Fibroblast of lung (primary cell): Measurements from ENCODE around the gene DEPDC7. TPM values are rescaled to one million over a fixed set of nuclear protein-coding genes. Genes with fewer than 3 reads are reported as not detected.

Experiments
- DNase-seq, 2 donors: peaks; one replicate each; pipeline versions ENCODE4 v3.0.0 to v3.0.0-alpha.2; 2010; ENCODE audit warnings: low read depth in 2 of 2
- H2AFZ ChIP-seq: 2 replicates; pipeline ENCODE4 v1.5.1; 2012; ENCODE audit warnings: low read length, control low read depth, inconsistent platforms
- H3K27ac ChIP-seq: 2 replicates; pipeline ENCODE4 v1.5.1; 2011; ENCODE audit warnings: low read length, control low read depth; ENCODE audit not compliant: insufficient read depth
- H3K27me3 ChIP-seq: 2 replicates; pipeline ENCODE4 v1.5.1; 2011; ENCODE audit warnings: mild to moderate bottlenecking, low read length; ENCODE audit not compliant: control insufficient read depth, insufficient read depth
- H3K36me3 ChIP-seq: 2 replicates; pipeline ENCODE4 v1.5.1; 2011; ENCODE audit warnings: low read length; ENCODE audit not compliant: control insufficient read depth, insufficient read depth
- H3K4me1 ChIP-seq: 2 replicates; pipeline ENCODE4 v1.5.1; 2011; ENCODE audit warnings: low read length; ENCODE audit not compliant: control insufficient read depth, insufficient read depth; ENCODE audit errors: extremely low read depth
- H3K4me2 ChIP-seq: 2 replicates; pipeline ENCODE4 v1.5.1; 2011; ENCODE audit warnings: low read length, control low read depth; ENCODE audit not compliant: insufficient read depth; ENCODE audit errors: extremely low read depth
- H3K4me3 ChIP-seq, 4 experiments: fragments of 200-600 bp in 1 of 4; sonication (generic) in 1 of 4; replicated peaks in 1 of 4; 2 replicates each; pipeline ENCODE4 v1.5.1; 2011 to 2016; ENCODE audit warnings: low read length in 4 of 4, low read depth in 3 of 4, mild to moderate bottlenecking in 3 of 4, control low read depth in 2 of 4, inconsistent platforms in 1 of 4, mixed read lengths in 1 of 4; ENCODE audit not compliant: insufficient read depth in 1 of 4; ENCODE audit errors: control extremely low read depth in 1 of 4
- H3K79me2 ChIP-seq: 2 replicates; pipeline ENCODE4 v1.5.1; 2012; ENCODE audit warnings: mild to moderate bottlenecking, low read length, inconsistent platforms; ENCODE audit not compliant: control insufficient read depth, insufficient read depth
- H3K9ac ChIP-seq: 2 replicates; pipeline ENCODE4 v1.5.1; 2011; ENCODE audit warnings: mild to moderate bottlenecking, low read length, control low read depth; ENCODE audit not compliant: insufficient read depth
- H3K9me3 ChIP-seq: 2 replicates; pipeline ENCODE4 v1.5.1; 2012; ENCODE audit warnings: low read depth, low read length; ENCODE audit not compliant: control insufficient read depth, insufficient read depth
- H4K20me1 ChIP-seq: 2 replicates; pipeline ENCODE4 v1.5.1; 2011; ENCODE audit warnings: low read length; ENCODE audit not compliant: control insufficient read depth, insufficient read depth; ENCODE audit errors: extremely low read depth
- EZH2 ChIP-seq: IDR thresholded peaks from 2 replicates; pipeline ENCODE4 v1.5.1; 2012; ENCODE audit warnings: low read length, control low read depth, mild to moderate bottlenecking; ENCODE audit errors: missing control alignments
- polyA plus RNA-seq, 2 donors: library from polyadenylated mRNA; depleted of rRNA in 1 of 2; stranded (reverse) in 1 of 2; unstranded in 1 of 2; fragments of >200 nt; gene quantifications; 2 replicates each; pipeline ENCODE4 v1.2.1, GENCODE V29; 2011 to 2012; ENCODE audit warnings: missing spikeins in 1 of 2
- total RNA-seq: library from RNA; depleted of rRNA; stranded (reverse); fragments of >200 nt; gene quantifications from 2 replicates; pipeline ENCODE4 v1.2.1, GENCODE V29; 2014
- TF ChIP-seq, protein P1 (sequence below), 2 donors: IDR thresholded peaks in 1 of 2; conservative IDR thresholded peaks in 1 of 2; 1 replicate in 1 of 2; 2 replicates in 1 of 2; pipeline ENCODE4 v1.5.1; 2011 to 2012; ENCODE audit warnings: low read length in 2 of 2, control low read depth in 1 of 2, inconsistent platforms in 1 of 2, low read depth in 1 of 2, mild to moderate bottlenecking in 1 of 2

Gene DEPDC7
- total and polyA plus RNA-seq, 2 donors (not counting 1 experiment from before 2014, with no cell fraction given): 6.7 to 8.4 TPM

DNA sequence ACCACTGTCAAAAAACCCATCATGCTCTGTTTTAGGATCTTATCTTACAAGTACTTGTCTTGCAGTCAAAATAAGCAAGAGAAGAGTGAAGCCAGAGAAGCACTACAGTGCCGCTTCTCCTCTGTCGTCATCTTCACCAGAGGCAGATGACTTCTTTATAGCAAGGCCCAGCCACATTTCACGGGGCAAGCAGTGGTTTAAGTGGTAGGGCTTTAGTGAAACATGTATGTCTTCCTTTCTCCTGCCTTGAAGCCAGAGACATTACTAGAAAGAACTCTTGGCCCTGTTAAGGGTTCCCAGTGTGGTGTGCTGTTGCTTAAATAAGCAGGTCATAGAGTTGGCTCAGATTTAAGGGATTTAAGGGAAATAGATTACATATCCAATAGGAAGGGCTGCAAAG is 42.9 kb upstream of the DEPDC7 start:
- no peak overlapping the region for H3K4me2 ChIP-seq
- no peak overlapping the region for H3K4me3 ChIP-seq
- H4K20me1 ChIP-seq: no peaks in the 10 kb centered on the region
- H3K79me2 ChIP-seq: no peaks in the 10 kb centered on the region
- no peaks in the 10 kb centered on the region for H3K27me3 ChIP-seq
- no peaks in the 10 kb centered on the region for H3K36me3 ChIP-seq
- no peak overlapping the region for H3K9ac ChIP-seq
- DNase-seq: no peak
- H2AFZ ChIP-seq: no peak overlapping the region
- TF ChIP-seq EZH2: no peak
- TF ChIP-seq, protein P1, sequence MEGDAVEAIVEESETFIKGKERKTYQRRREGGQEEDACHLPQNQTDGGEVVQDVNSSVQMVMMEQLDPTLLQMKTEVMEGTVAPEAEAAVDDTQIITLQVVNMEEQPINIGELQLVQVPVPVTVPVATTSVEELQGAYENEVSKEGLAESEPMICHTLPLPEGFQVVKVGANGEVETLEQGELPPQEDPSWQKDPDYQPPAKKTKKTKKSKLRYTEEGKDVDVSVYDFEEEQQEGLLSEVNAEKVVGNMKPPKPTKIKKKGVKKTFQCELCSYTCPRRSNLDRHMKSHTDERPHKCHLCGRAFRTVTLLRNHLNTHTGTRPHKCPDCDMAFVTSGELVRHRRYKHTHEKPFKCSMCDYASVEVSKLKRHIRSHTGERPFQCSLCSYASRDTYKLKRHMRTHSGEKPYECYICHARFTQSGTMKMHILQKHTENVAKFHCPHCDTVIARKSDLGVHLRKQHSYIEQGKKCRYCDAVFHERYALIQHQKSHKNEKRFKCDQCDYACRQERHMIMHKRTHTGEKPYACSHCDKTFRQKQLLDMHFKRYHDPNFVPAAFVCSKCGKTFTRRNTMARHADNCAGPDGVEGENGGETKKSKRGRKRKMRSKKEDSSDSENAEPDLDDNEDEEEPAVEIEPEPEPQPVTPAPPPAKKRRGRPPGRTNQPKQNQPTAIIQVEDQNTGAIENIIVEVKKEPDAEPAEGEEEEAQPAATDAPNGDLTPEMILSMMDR (conservative IDR thresholded peaks at IDR 0.05 in 1 of 2, IDR thresholded peaks at IDR 0.05 in 1 of 2; ENCODE audit: low read depth in 1 of 2, low read length in 2 of 2): no peak
- H3K4me1 ChIP-seq: no peaks in the 10 kb centered on the region
- H3K9me3 ChIP-seq: no peaks in the 10 kb centered on the region
- no peak overlapping the region for H3K27ac ChIP-seq

DNA sequence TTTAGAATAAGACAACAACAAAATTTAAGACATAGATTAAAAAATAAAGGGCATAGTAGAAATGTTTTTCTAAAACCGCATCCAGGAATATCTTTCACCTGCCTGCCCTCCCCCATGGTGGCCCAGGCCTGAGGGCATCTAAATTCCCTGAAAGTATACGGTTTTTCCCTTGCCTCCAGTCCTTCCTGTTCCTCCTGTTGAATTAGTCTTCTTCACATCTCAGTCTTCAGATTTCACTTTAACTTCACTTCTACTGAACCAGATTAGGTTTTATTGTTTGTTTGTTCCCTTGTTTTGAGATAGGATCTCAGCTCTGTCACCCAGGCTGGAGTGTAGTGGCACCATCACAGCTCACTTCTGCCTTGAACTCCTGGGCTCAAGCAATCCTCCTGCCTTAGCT is 33.1 kb upstream of the DEPDC7 start:
- Histone ChIP-seq H3K27me3 (no peaks in the 10 kb centered on the region), H3K4me1 (no peaks in the 10 kb centered on the region), H3K36me3 (no peaks in the 10 kb centered on the region), H3K9ac (no peak overlapping the region), H3K4me2 (no peak overlapping the region), H3K4me3 (no peak overlapping the region), H2AFZ (no peak overlapping the region), H3K9me3 (no peaks in the 10 kb centered on the region), H3K27ac (no peak overlapping the region), H4K20me1 (no peaks in the 10 kb centered on the region), H3K79me2 (no peaks in the 10 kb centered on the region)
- no peak for TF ChIP-seq EZH2
- TF ChIP-seq, protein P1 (conservative IDR thresholded peaks at IDR 0.05 in 1 of 2, IDR thresholded peaks at IDR 0.05 in 1 of 2; ENCODE audit: low read depth in 1 of 2, low read length in 2 of 2): no peak
- no peak for DNase-seq

DNA sequence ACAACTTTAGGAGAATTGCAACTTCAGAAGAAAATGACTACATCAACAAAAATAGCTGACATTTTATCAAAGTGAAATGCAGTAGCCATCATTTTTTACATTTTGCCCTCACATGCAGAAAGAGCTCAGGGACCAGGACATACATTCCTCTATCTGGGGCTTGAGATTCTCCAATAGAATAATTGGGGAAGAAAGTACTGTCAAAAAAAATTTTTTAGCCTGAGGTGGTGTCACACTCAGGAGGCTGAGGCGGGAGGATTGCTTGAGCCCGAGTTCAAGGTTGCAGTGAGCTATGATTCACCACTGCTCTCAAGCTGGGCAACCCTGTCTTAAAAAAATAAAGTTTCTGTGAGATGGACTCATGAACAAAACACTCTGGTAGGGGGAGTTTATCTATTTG is 32.2 kb upstream of the DEPDC7 start:
- H3K4me3 ChIP-seq: no peak overlapping the region
- no peaks in the 10 kb centered on the region for H3K36me3 ChIP-seq
- no peaks in the 10 kb centered on the region for H3K9me3 ChIP-seq
- H3K4me1 ChIP-seq: no peaks in the 10 kb centered on the region
- no peaks in the 10 kb centered on the region for H3K79me2 ChIP-seq
- H3K27me3 ChIP-seq: no peaks in the 10 kb centered on the region
- DNase-seq: no peak
- H3K4me2 ChIP-seq: no peak overlapping the region
- H3K9ac ChIP-seq: no peak overlapping the region
- H3K27ac ChIP-seq: no peak overlapping the region
- TF ChIP-seq EZH2: no peak
- TF ChIP-seq, protein P1 (conservative IDR thresholded peaks at IDR 0.05 in 1 of 2, IDR thresholded peaks at IDR 0.05 in 1 of 2; ENCODE audit: low read depth in 1 of 2, low read length in 2 of 2): no peak
- no peak overlapping the region for H2AFZ ChIP-seq
- no peaks in the 10 kb centered on the region for H4K20me1 ChIP-seq
